ENCODE results near the gene LTF. TPM values are rescaled to one million over a fixed set of nuclear protein-coding genes. Genes with fewer than 3 reads are reported as not detected.

Gene LTF
- total and polyA plus RNA-seq, 2 experiments from 2014 or later: 0.73 to 1.3 TPM

- TF ChIP-seq, protein P1, sequence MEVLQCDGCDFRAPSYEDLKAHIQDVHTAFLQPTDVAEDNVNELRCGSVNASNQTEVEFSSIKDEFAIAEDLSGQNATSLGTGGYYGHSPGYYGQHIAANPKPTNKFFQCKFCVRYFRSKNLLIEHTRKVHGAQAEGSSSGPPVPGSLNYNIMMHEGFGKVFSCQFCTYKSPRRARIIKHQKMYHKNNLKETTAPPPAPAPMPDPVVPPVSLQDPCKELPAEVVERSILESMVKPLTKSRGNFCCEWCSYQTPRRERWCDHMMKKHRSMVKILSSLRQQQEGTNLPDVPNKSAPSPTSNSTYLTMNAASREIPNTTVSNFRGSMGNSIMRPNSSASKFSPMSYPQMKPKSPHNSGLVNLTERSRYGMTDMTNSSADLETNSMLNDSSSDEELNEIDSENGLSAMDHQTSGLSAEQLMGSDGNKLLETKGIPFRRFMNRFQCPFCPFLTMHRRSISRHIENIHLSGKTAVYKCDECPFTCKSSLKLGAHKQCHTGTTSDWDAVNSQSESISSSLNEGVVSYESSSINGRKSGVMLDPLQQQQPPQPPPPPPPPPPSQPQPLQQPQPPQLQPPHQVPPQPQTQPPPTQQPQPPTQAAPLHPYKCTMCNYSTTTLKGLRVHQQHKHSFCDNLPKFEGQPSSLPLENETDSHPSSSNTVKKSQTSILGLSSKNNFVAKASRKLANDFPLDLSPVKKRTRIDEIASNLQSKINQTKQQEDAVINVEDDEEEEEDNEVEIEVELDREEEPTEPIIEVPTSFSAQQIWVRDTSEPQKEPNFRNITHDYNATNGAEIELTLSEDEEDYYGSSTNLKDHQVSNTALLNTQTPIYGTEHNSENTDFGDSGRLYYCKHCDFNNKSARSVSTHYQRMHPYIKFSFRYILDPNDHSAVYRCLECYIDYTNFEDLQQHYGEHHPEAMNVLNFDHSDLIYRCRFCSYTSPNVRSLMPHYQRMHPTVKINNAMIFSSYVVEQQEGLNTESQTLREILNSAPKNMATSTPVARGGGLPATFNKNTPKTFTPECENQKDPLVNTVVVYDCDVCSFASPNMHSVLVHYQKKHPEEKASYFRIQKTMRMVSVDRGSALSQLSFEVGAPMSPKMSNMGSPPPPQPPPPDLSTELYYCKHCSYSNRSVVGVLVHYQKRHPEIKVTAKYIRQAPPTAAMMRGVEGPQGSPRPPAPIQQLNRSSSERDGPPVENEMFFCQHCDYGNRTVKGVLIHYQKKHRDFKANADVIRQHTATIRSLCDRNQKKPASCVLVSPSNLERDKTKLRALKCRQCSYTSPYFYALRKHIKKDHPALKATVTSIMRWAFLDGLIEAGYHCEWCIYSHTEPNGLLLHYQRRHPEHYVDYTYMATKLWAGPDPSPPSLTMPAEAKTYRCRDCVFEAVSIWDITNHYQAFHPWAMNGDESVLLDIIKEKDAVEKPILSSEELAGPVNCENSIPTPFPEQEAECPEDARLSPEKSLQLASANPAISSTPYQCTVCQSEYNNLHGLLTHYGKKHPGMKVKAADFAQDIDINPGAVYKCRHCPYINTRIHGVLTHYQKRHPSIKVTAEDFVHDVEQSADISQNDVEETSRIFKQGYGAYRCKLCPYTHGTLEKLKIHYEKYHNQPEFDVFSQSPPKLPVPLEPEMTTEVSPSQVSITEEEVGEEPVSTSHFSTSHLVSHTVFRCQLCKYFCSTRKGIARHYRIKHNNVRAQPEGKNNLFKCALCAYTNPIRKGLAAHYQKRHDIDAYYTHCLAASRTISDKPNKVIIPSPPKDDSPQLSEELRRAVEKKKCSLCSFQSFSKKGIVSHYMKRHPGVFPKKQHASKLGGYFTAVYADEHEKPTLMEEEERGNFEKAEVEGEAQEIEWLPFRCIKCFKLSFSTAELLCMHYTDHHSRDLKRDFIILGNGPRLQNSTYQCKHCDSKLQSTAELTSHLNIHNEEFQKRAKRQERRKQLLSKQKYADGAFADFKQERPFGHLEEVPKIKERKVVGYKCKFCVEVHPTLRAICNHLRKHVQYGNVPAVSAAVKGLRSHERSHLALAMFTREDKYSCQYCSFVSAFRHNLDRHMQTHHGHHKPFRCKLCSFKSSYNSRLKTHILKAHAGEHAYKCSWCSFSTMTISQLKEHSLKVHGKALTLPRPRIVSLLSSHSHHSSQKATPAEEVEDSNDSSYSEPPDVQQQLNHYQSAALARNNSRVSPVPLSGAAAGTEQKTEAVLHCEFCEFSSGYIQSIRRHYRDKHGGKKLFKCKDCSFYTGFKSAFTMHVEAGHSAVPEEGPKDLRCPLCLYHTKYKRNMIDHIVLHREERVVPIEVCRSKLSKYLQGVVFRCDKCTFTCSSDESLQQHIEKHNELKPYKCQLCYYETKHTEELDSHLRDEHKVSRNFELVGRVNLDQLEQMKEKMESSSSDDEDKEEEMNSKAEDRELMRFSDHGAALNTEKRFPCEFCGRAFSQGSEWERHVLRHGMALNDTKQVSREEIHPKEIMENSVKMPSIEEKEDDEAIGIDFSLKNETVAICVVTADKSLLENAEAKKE (CRISPR knock-in tag; IDR thresholded peaks at IDR 0.05): no peak
- TF ChIP-seq POLR2AphosphoS5 (IDR thresholded peaks at IDR 0.05; ENCODE audit: low read depth): no peak
- no peak for TF ChIP-seq JUNB (IDR thresholded peaks at IDR 0.05; ENCODE audit: unreplicated experiment)
- TF ChIP-seq ZNF114 (CRISPR knock-in tag; IDR thresholded peaks at IDR 0.05): no peak
- no peak for TF ChIP-seq STAT1 (IDR thresholded peaks at IDR 0.05; ENCODE audit: unreplicated experiment)
- no peak for TF ChIP-seq EZH2phosphoT487 (IDR thresholded peaks at IDR 0.05; ENCODE audit: unreplicated experiment)
- TF ChIP-seq, protein P2, sequence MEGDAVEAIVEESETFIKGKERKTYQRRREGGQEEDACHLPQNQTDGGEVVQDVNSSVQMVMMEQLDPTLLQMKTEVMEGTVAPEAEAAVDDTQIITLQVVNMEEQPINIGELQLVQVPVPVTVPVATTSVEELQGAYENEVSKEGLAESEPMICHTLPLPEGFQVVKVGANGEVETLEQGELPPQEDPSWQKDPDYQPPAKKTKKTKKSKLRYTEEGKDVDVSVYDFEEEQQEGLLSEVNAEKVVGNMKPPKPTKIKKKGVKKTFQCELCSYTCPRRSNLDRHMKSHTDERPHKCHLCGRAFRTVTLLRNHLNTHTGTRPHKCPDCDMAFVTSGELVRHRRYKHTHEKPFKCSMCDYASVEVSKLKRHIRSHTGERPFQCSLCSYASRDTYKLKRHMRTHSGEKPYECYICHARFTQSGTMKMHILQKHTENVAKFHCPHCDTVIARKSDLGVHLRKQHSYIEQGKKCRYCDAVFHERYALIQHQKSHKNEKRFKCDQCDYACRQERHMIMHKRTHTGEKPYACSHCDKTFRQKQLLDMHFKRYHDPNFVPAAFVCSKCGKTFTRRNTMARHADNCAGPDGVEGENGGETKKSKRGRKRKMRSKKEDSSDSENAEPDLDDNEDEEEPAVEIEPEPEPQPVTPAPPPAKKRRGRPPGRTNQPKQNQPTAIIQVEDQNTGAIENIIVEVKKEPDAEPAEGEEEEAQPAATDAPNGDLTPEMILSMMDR (conservative IDR thresholded peaks at IDR 0.05; ENCODE audit: low read depth in 2 of 2): no peak
- TF ChIP-seq CREB1 (CRISPR knock-in tag; IDR thresholded peaks at IDR 0.05; ENCODE audit: low read depth): no peak
- no peak for TF ChIP-seq NANOG (IDR thresholded peaks at IDR 0.05; ENCODE audit: borderline replicate concordance)
- no peak for TF ChIP-seq EZH2 (IDR thresholded peaks at IDR 0.05; ENCODE audit: low read depth, unreplicated experiment)
Measured at GRCh38 chr3:46400846-46401245, 63.9 kb downstream of the LTF start (continued).
